Activated CD4-positive, alpha-beta memory T cell treated with anti-CD3 and anti-CD28 coated beads, Interleukin-2, amount 10 ng/mL, durations not matched to agents 7 days and 5 days (primary cell): ENCODE measurements around the gene PRR7. TPM values are rescaled to one million over a fixed set of nuclear protein-coding genes. Genes with fewer than 3 reads are reported as not detected.
A peak's percentile ranks its signal among the peaks of the same experiment; 100 is the strongest.
"Not testable (repeated sequence)": the region's sequence is repeated elsewhere in the genome, so short reads cannot be mapped to it uniquely, and the experiment has no call there.

Source experiments
- CTCF ChIA-PET: fragments of 350-600 bp; sonication (Branson Sonifier 250); formaldehyde crosslinking; loops from one replicate; lab custom pipeline; 2021; ENCODE audit warnings: antibody characterized with exemption, inconsistent platforms; lab: Charles Lee
- POLR2A ChIA-PET: fragments of 350-600 bp; sonication (Branson Sonifier 250); formaldehyde crosslinking; loops from one replicate; lab custom pipeline; 2021; ENCODE audit warnings: antibody characterized with exemption; lab: Charles Lee
- DNase-seq: peaks from one replicate; pipeline ENCODE4 v3.0.0-alpha.2; 2020
- H3K27ac Mint-ChIP-seq: one replicate; pipeline ENCODE4 v1.8.0; 2021; ENCODE audit warnings: mild to moderate bottlenecking, mixed read lengths
- H3K27me3 Mint-ChIP-seq: one replicate; pipeline ENCODE4 v1.8.0; 2021; ENCODE audit warnings: mixed read lengths
- H3K36me3 Mint-ChIP-seq: one replicate; pipeline ENCODE4 v1.8.0; 2021; ENCODE audit warnings: low read depth, mixed read lengths
- H3K4me1 Mint-ChIP-seq: one replicate; pipeline ENCODE4 v1.8.0; 2021; ENCODE audit warnings: mixed read lengths
- H3K4me3 Mint-ChIP-seq: one replicate; pipeline ENCODE4 v1.8.0; 2021; ENCODE audit warnings: mild to moderate bottlenecking, mixed read lengths
- H3K9me3 Mint-ChIP-seq: one replicate; pipeline ENCODE4 v1.8.0; 2021; ENCODE audit warnings: mixed read lengths
- total RNA-seq, 2 experiments: library from RNA; stranded (reverse); gene quantifications; one replicate each; pipeline ENCODE4 v1.2.3, GENCODE V29; 2021

PRR7 gene
- total RNA-seq, 2 experiments from 2014 or later: 4.9 to 5.8 TPM

DNA sequence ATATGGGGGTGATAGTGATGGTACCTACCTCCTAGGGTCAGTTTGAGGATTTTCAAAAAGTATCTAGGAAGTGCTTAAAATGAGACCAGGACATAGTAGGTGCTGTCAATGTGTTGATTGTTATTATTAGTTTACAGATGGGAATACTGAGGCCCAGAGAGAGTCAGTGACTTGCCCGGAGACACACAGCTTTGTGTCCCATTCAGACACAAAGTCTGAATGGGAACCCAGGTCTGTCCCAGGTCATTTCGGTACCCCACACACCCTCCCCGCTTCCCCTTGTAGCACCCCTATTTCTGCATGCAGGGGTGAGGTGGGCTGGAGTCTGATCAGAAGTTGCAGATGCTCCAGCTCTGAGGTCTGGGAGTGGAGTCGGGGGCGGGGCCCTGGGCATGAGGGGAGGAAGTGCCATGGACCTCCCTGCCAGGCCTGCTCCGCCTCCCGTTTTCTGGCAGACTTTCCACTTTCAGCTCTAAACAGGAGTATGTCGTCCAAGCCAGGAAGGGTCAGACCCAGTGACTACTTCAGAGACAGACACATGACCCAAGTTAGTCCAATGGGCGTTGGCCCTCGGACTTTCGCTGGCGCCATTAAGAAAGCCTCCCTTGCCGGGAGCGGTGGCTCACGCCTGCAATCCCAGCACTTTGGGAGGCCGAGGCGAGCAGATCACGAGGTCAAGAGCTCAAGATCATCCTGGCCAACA, 30.1 kb downstream of the PRR7 start:
- peaks cover 41% of the 10 kb centered on the region for H3K4me1 Mint-ChIP-seq
- peaks cover 4% of the 10 kb centered on the region for H3K36me3 Mint-ChIP-seq
- H3K9me3 Mint-ChIP-seq: no peaks in the 10 kb centered on the region
- peaks cover 23% of the 10 kb centered on the region for H3K27me3 Mint-ChIP-seq
- ChIA-PET CTCF (interaction anchor here (1.3 to 2.5 kb wide), 2 partner anchors 16 to 21 kb away, joined by 5 to 9 read pairs; no protein-coding TSS in a partner anchor), POLR2A (interaction anchor here (0.8 to 1.1 kb wide), 2 partner anchors 31 to 38 kb away, joined by 3 read pairs; no protein-coding TSS in a partner anchor)
- no peak for DNase-seq
- no peak overlapping the region for H3K27ac Mint-ChIP-seq
- no peak overlapping the region for H3K4me3 Mint-ChIP-seq

DNA sequence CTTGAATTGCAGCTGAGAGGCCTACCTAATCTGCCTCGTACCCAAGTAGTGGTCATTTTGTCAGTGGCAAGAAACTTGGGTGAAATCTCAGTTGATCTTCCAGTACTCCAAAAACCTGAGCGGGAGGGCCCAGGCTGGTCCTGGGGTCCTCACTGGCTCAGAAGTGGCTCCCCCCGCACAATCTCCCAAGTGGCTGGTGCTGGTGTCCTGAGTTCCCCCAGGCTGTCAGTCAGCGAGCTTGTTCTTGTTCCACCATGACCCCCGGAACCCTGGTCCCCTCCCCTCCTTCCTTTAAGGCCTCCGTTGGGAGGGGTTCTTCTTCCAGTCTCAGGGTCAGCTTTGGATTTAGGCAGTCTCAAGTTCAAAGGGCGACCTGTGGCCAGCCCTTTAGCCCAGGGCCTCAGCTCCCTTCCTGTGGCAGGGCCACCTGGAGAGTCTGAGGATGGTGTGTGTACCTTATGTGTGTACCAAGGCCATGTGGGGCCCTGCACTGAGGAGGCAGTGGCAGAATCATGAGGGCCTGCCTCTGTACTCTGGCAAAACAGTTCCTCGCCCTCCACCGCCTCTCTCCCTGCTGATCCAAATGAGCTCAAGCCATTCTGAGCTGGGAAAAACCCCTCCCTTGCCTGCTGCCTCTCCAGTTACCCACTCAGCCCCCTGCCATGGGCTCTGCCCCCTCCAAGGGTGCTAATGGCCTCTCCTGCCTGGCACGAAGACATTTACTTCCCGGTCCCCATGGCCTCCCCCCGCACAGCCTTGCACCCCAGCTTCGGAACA, 31.3 kb downstream of the PRR7 start:
- Mint-ChIP-seq H3K36me3 (peaks cover 4% of the 10 kb centered on the region), H3K9me3 (no peaks in the 10 kb centered on the region), H3K27ac (no peak overlapping the region), H3K27me3 (peaks cover 19% of the 10 kb centered on the region), H3K4me1 (peaks cover 36% of the 10 kb centered on the region), H3K4me3 (no peak overlapping the region)
- ChIA-PET POLR2A (interaction anchor here (0.8 to 1.4 kb wide), 2 partner anchors 18 to 19 kb away, joined by 3 to 5 read pairs; partner anchors contain the start of gene PDLIM7), CTCF (interaction anchor here (0.9 to 2.5 kb wide), 5 partner anchors 15 to 87 kb away, joined by 3 to 9 read pairs (median 4); no protein-coding TSS in a partner anchor)
- no peak for DNase-seq

DNA sequence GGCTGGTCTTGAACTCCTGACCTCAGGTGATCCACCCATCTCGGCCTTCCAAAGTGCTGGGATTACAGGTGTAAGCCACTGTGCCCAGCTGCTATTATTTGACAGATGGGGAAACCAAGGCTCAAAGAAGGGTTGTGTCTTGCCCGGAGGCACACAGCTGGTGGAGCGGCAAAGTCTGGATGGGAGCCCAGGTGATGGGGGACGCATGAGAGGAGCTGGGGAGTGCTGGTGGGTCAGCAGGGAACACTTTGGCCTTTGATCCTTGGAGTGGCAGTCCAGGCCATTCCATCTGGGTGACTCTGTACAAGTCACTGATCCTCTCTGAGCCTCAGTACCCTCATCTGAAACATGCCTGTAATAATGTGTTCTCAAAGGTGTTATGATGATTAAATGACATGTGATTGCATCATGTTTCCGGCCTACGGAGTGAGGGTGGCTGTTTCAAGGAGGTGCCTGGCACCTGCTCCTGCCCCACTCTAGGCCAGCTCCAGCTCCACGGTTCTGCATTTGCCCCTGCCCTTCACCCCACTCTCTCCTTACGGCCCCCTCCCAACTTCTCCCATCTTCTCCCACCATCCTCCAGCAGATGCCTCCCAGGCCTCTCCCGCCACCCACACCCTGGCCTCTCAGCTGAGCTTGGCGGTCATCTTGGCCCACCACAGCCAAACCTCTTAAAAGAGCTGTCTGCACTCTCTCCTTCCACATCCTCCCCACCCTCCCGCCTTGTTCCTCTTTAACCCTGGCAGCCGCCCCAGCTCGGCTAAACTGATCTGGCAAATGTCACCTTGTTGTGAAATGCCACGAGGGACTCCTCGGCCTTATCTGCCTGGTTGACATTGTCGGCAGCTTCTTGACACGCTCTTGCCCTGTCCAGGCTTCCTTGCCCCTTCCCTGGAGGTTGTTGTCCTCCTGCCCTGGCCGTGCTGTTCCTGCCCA, 32.4 kb downstream of the PRR7 start:
- H3K27me3 Mint-ChIP-seq: peaks cover 17% of the 10 kb centered on the region
- H3K9me3 Mint-ChIP-seq: no peaks in the 10 kb centered on the region
- peaks cover 6% of the 10 kb centered on the region for H3K36me3 Mint-ChIP-seq
- peaks cover 34% of the 10 kb centered on the region for H3K4me1 Mint-ChIP-seq
- DNase-seq: peak; percentile 39
- POLR2A ChIA-PET: interaction anchor here (1.4 kb wide), 1 partner anchor 18 kb away, joined by 5 read pairs; the partner anchor contains the start of gene PDLIM7
- peak overlapping the region; percentile 82 for H3K27ac Mint-ChIP-seq
- CTCF ChIA-PET: interaction anchor here (0.9 to 2.5 kb wide), 6 partner anchors 14 to 169 kb away, joined by 3 to 9 read pairs (median 4); no protein-coding TSS in a partner anchor
- no peak overlapping the region for H3K4me3 Mint-ChIP-seq

DNA sequence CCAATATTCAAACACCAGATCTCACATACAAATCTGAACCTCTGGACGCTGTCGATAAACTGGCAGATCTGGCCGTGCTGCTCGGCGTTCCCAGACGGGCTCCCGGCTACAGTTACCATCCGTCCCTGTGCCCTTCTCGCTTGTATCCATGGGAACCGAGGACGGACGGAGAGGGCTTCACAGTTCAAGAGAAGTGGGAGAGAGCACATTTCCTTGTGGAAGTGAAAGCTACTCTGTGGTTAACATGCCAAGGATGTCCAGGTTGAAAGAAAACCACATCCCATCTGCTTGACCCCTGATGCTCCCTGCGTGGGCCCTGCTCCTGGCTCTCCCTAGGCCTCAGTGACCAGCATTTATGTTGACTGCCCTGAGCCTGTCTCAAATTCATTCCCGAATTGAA, 33.2 kb downstream of the PRR7 start:
- Mint-ChIP-seq H3K4me3 (no peak overlapping the region), H3K36me3 (peaks cover 9% of the 10 kb centered on the region), H3K27ac (peak overlapping the region; percentile 42), H3K4me1 (peaks cover 30% of the 10 kb centered on the region), H3K27me3 (peaks cover 9% of the 10 kb centered on the region), H3K9me3 (no peaks in the 10 kb centered on the region)
- POLR2A ChIA-PET: no interaction called here
- no peak for DNase-seq
- CTCF ChIA-PET: interaction anchor here (1.1 to 1.4 kb wide), 2 partner anchors 76 to 170 kb away, joined by 3 read pairs; no protein-coding TSS in a partner anchor

DNA sequence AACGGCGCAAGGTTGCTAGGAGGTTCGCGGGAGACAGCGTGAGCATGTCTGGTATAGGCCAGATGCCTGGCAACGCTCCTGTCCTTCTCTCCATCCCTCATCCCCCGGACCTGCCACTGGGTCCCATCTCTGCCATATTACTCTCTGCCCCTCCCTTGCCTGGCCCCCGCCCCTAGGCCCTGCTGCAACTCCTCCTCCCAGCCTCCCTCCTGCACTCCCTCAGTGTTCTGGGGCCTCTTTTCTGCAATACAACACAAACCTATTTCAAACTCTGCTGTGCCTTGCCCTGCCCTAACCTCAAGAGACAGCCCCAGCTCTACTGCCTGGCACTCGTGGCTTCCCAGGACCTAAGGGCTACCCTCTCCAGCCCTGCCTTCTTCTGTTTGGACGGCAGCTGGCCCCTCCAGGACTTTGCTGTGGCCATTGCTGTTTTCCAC, 35.8 kb downstream of the PRR7 start:
- H3K4me3 Mint-ChIP-seq: no peak overlapping the region
- H3K4me1 Mint-ChIP-seq: peaks cover 20% of the 10 kb centered on the region
- no peaks in the 10 kb centered on the region for H3K9me3 Mint-ChIP-seq
- H3K27me3 Mint-ChIP-seq: no peaks in the 10 kb centered on the region
- no peak for DNase-seq
- H3K36me3 Mint-ChIP-seq: peaks cover 20% of the 10 kb centered on the region
- ChIA-PET CTCF (interaction anchor here (0.7 to 1.5 kb wide), 3 partner anchors 14 to 249 kb away, joined by 3 read pairs; no protein-coding TSS in a partner anchor), POLR2A (no interaction called here)
- no peak overlapping the region for H3K27ac Mint-ChIP-seq

DNA sequence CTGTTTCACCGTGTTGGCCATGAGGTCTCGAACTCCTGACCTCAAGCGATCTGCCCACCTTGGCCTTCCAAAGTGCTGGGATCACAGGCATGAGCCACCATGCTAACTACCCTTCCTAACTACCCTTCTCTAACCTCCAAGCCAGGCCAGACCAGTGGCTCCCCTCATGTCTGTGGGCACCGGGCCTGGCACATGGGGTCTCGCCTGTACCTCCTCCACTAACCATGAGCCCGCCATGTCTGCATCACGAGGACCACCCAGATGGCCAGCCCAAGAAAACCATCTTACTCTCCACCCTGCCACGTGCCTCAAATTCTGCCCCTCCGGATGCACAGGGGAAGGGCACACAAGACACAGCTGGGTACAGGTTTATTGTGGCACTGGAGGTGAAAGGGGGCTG, 36.4 kb downstream of the PRR7 start:
- peaks cover 24% of the 10 kb centered on the region for H3K36me3 Mint-ChIP-seq
- H3K27me3 Mint-ChIP-seq: no peaks in the 10 kb centered on the region
- CTCF ChIA-PET: interaction anchor here (1.5 kb wide), 1 partner anchor 26 kb away, joined by 3 read pairs; no protein-coding TSS in a partner anchor
- no peaks in the 10 kb centered on the region for H3K9me3 Mint-ChIP-seq
- no peak for DNase-seq
- POLR2A ChIA-PET: no interaction called here
- no peak overlapping the region for H3K4me3 Mint-ChIP-seq
- H3K27ac Mint-ChIP-seq: no peak overlapping the region
- H3K4me1 Mint-ChIP-seq: peaks cover 20% of the 10 kb centered on the region

DNA sequence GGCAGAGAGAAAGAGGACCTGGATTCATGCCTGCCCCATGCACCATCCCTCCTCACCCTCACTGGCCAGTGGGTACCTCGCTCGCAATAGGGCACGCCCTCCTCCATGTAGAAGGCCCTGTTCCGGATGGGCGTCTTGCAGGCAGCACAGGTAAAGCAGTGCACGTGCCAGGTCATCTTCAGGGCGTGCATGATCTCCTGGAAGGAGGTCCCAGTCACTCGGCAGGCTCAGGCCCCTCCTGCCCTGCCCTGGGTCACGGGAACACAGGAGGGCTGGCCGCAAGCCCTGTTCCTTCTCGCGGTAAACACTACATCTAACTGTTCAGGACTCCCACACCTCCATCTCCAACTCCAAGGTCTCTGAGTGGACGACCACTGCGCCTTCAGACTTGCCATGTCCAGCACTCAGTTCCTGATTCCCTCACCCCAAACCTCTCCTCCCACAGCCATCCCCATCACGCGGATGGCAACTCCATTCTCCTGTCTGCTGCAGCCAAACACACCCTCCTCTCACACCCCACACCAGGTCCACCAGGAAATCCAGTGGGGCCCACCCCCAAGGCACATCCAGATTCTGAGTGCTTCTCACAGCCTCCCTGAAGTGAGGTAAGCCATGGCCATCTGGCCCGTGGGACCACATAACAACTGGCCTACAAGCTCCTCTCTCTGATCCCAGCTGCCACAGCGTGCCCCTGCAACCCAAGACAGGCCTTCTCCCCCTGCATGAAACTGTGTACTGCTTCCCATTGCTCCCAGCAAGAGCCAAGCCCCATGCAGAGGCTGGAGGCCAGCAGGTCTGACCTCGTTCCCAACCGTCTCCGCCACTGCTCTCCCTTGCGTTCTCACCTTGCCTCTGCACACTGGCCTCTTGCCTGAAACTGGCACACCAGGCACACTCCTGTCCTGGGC, 37.6 kb downstream of the PRR7 start:
- CTCF ChIA-PET: no interaction called here
- Mint-ChIP-seq H3K4me1 (peaks cover 9% of the 10 kb centered on the region), H3K36me3 (peaks cover 26% of the 10 kb centered on the region), H3K27me3 (no peaks in the 10 kb centered on the region), H3K27ac (no peak overlapping the region), H3K9me3 (no peaks in the 10 kb centered on the region), H3K4me3 (no peak overlapping the region)
- no peak for DNase-seq
- POLR2A ChIA-PET: no interaction called here

DNA sequence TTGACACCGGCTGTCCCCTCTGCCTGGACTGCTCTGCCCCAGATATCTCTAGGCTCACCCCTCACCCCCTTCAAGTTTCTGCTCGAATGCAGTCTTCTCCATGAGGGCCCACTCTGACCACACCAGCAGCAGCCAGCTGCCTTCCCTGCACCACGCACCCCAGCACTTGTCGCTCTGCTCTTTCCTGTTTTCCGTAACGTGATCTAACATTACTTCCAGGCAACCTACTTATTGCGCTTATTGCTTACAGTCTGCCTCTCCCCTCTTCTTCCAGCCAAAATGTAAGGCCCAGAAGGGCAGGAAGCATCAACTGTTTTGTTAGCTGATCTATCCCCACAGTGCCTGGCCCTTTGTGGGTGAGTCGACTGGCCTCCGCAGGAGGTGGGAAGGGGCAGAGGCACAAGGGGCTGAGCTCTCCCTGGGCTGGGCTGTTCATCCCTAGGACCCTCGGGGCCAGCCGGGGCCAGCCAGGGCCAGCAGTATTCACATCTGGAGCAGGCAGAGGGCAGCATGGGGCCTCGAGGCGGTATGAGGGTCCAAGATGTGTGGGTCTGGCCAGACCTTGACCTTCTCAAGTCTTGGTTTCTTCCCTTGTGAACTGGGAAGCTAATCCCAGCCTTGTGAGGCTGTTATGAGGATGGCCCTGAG, 38.4 kb downstream of the PRR7 start:
- no peak for DNase-seq
- ChIA-PET POLR2A (interaction anchor here (0.8 kb wide), 1 partner anchor 107 kb away, joined by 3 read pairs; no protein-coding TSS in a partner anchor), CTCF (no interaction called here)
- H3K27ac Mint-ChIP-seq: no peak overlapping the region
- no peaks in the 10 kb centered on the region for H3K9me3 Mint-ChIP-seq
- no peak overlapping the region for H3K4me3 Mint-ChIP-seq
- H3K27me3 Mint-ChIP-seq: no peaks in the 10 kb centered on the region
- H3K4me1 Mint-ChIP-seq: peaks cover 1% of the 10 kb centered on the region
- peaks cover 25% of the 10 kb centered on the region for H3K36me3 Mint-ChIP-seq

DNA sequence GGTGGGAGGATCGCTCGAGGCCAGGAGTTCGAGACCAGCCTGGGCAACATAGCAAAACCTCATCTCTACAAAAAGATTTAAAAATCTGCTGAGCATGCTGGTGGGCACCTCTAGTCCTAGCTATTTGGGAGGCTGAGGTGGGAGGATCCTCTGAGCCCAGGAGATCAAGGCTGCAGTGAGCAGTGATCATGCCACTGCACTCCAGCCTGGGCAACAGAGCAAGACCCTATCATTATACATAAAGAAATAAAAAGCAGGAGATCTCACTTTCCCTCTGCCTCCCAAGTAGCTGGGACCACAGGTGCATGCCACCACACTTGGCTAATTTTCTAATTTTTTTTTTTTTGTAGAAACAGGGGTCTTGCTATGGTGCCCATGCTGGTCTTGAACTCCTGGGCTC, 39.1 kb downstream of the PRR7 start:
- H3K27ac Mint-ChIP-seq, H3K27me3 Mint-ChIP-seq, H3K4me3 Mint-ChIP-seq, DNase-seq, H3K9me3 Mint-ChIP-seq, H3K4me1 Mint-ChIP-seq, CTCF ChIA-PET: not testable (repeated sequence)
- POLR2A ChIA-PET: interaction anchor here (0.8 kb wide), 1 partner anchor 108 kb away, joined by 3 read pairs; no protein-coding TSS in a partner anchor
- H3K36me3 Mint-ChIP-seq: peaks cover 32% of the 10 kb centered on the region

DNA sequence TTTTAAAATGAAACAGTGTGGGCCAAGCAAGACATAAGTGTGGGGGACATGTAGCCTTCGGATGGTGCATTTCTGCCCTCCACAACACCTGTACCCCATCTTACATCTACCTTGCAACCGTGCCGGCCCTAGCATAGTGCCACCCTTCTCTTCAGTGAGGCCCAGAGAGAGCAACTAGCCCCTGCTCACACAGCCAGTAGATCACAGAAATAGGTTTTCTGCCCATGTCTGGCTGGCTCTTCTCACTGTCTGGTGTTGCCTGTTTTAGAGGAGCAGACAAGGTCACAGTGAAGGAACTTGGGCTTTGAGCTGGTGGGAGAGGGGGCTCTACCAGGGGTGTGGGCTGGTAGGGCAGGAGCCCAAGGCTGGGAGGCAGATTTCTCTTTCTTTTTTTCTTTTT, 39.6 kb downstream of the PRR7 start:
- no peak for DNase-seq
- Mint-ChIP-seq H3K9me3 (no peaks in the 10 kb centered on the region), H3K27ac (no peak overlapping the region), H3K4me1 (peaks cover 7% of the 10 kb centered on the region), H3K36me3 (peaks cover 37% of the 10 kb centered on the region), H3K27me3 (no peaks in the 10 kb centered on the region), H3K4me3 (no peak overlapping the region)
- POLR2A ChIA-PET: no interaction called here
- CTCF ChIA-PET: interaction anchor here (1.2 kb wide), 1 partner anchor 22 kb away, joined by 3 read pairs; no protein-coding TSS in a partner anchor

DNA sequence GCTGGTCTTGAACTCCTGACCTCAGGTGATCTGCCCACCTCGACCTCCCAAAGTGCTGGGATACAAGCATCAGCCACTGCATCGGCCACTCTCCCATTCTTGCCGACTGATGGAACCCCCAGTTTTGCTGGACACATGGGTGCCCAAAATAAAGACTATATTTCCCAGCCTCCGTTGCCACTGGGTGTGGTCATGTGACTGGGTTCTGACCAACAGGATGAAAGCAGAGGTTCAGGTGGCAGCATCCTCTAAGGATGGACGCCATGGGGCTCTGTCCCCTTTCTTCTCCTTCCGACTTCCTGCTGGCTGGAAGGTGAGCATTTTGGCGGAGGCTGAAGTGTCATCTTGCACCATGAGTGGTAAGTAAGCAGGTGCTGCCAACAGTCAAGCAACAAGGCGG, 40.5 kb downstream of the PRR7 start:
- POLR2A ChIA-PET: no interaction called here
- no peaks in the 10 kb centered on the region for H3K9me3 Mint-ChIP-seq
- H3K27me3 Mint-ChIP-seq: no peaks in the 10 kb centered on the region
- peaks cover 7% of the 10 kb centered on the region for H3K4me1 Mint-ChIP-seq
- no peak overlapping the region for H3K27ac Mint-ChIP-seq
- H3K36me3 Mint-ChIP-seq: peaks cover 39% of the 10 kb centered on the region
- CTCF ChIA-PET: interaction anchor here (0.7 to 1.2 kb wide), 2 partner anchors 23 to 30 kb away, joined by 3 read pairs; no protein-coding TSS in a partner anchor
- no peak overlapping the region for H3K4me3 Mint-ChIP-seq
- no peak for DNase-seq
